Trophoblast cell (in vitro differentiated cells and primary cell): ENCODE results near the gene ARHGAP42.

Experiments used
- DNase-seq, 2 donors: peaks; one replicate each; pipeline ENCODE4 v3.0.0-alpha.2; 2016
- H2AFZ ChIP-seq: 2 replicates; pipeline ENCODE4 v1.6.1; 2013; ENCODE audit warnings: low read length, moderate library complexity, mild to moderate bottlenecking; ENCODE audit not compliant: insufficient read depth, poor library complexity
- H2AK5ac ChIP-seq: 2 replicates; pipeline ENCODE4 v1.6.1; 2013; ENCODE audit warnings: mild to moderate bottlenecking, low read length
- H2BK120ac ChIP-seq: 2 replicates; pipeline ENCODE4 v1.6.1; 2013; ENCODE audit warnings: low read length, mild to moderate bottlenecking, moderate library complexity; ENCODE audit not compliant: insufficient read depth, poor library complexity
- H2BK12ac ChIP-seq: 2 replicates; pipeline ENCODE4 v1.6.1; 2013; ENCODE audit warnings: mild to moderate bottlenecking, low read length, moderate library complexity
- H2BK5ac ChIP-seq: 2 replicates; pipeline ENCODE4 v1.6.1; 2013; ENCODE audit warnings: low read length, low read depth, moderate library complexity, mild to moderate bottlenecking; ENCODE audit not compliant: poor library complexity
- H3K14ac ChIP-seq: 2 replicates; pipeline ENCODE4 v1.6.1; 2013; ENCODE audit warnings: mild to moderate bottlenecking, low read length
- H3K18ac ChIP-seq: 2 replicates; pipeline ENCODE4 v1.6.1; 2013; ENCODE audit warnings: mild to moderate bottlenecking, low read length
- H3K23ac ChIP-seq: 2 replicates; pipeline ENCODE4 v1.6.1; 2013; ENCODE audit warnings: low read length
- H3K27ac ChIP-seq: 2 replicates; pipeline ENCODE4 v1.5.1; 2013; ENCODE audit warnings: low read depth, mild to moderate bottlenecking, inconsistent platforms, low read length, moderate library complexity
- H3K27me3 ChIP-seq: 2 replicates; pipeline ENCODE4 v1.6.1; 2013; ENCODE audit warnings: inconsistent platforms, mild to moderate bottlenecking, low read length, moderate library complexity; ENCODE audit not compliant: insufficient read depth
- H3K36me3 ChIP-seq, 2 experiments: 1 replicate in 1 of 2; 2 replicates in 1 of 2; pipeline ENCODE4 v1.6.1; 2013; ENCODE audit warnings: low read length in 2 of 2, mild to moderate bottlenecking in 2 of 2, moderate library complexity in 1 of 2; ENCODE audit not compliant: insufficient read depth in 2 of 2, control insufficient read depth in 1 of 2
- H3K4ac ChIP-seq: 2 replicates; pipeline ENCODE4 v1.6.1; 2013; ENCODE audit warnings: low read depth, mild to moderate bottlenecking, low read length, moderate library complexity
- H3K4me1 ChIP-seq, 2 experiments: 1 replicate in 1 of 2; 2 replicates in 1 of 2; pipeline ENCODE4 v1.6.1; 2013; ENCODE audit warnings: low read length in 2 of 2, mild to moderate bottlenecking in 2 of 2, moderate library complexity in 1 of 2; ENCODE audit not compliant: insufficient read depth in 2 of 2, control insufficient read depth in 1 of 2
- H3K4me2 ChIP-seq: 2 replicates; pipeline ENCODE4 v1.6.1; 2013; ENCODE audit warnings: inconsistent platforms, mild to moderate bottlenecking, low read length, moderate library complexity
- H3K4me3 ChIP-seq: 2 replicates; pipeline ENCODE4 v1.5.1; 2013; ENCODE audit warnings: mild to moderate bottlenecking, low read depth, low read length, inconsistent platforms
- H3K79me1 ChIP-seq: one replicate; pipeline ENCODE4 v1.6.1; 2013; ENCODE audit warnings: low read length
- H3K79me2 ChIP-seq: 2 replicates; pipeline ENCODE4 v1.6.1; 2013; ENCODE audit warnings: low read length, mild to moderate bottlenecking; ENCODE audit not compliant: control insufficient read depth, insufficient read depth, poor library complexity
- H3K9ac ChIP-seq: 2 replicates; pipeline ENCODE4 v1.6.1; 2013; ENCODE audit warnings: mild to moderate bottlenecking, low read length
- H3K9me3 ChIP-seq: 2 replicates; pipeline ENCODE4 v1.6.1; 2013; ENCODE audit warnings: low read depth, mild to moderate bottlenecking, control low read depth, inconsistent platforms, low read length; ENCODE audit not compliant: insufficient read depth
- H4K12ac ChIP-seq: 2 replicates; pipeline ENCODE4 v1.6.1; 2013; ENCODE audit warnings: low read depth, mild to moderate bottlenecking, low read length, moderate library complexity
- H4K8ac ChIP-seq: 2 replicates; pipeline ENCODE4 v1.6.1; 2013; ENCODE audit warnings: low read depth, mild to moderate bottlenecking, low read length, moderate library complexity
- H4K91ac ChIP-seq: one replicate; pipeline ENCODE4 v1.6.1; 2013; ENCODE audit warnings: low read depth, mild to moderate bottlenecking, low read length, moderate library complexity
- WGBS: extraction: QIAGEN DNeasy Blood & Tissue Kit; methylation state at CpG from one replicate; pipeline ENCODE4 v1.1.7; 2013; ENCODE audit warnings: missing lambda C conversion rate; ENCODE audit not compliant: insufficient read length, insufficient coverage; ENCODE audit errors: extremely low coverage; 5-methylcytosine and 5-hydroxymethylcytosine counted together

The ARHGAP42 gene

DNA sequence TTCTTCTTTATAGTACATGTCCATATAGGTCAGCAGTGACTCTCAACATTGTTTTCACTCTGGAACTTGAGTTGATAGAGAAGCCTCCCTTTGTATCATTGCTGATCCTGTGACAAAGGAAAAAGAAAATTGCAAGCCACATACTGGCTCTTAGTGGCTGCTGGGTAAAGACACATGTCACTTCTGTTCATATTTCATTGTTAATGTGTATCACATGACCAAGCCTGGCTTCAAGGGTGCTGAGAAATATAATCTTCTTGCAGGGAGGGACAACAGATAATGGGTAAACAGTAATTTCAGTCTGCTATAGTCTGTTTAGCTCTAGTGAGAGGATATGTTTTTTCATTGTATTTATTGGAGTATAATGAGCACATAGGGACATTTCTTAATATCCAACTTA lies 269.3 kb downstream of the ARHGAP42 start:
- no peak overlapping the region for H3K23ac ChIP-seq
- H3K14ac ChIP-seq, result no peak overlapping the region
- no peak overlapping the region for H2BK5ac ChIP-seq
- no peak overlapping the region for H3K18ac ChIP-seq
- H4K8ac ChIP-seq, result no peak overlapping the region
- no peak overlapping the region for H3K27ac ChIP-seq
- no peak overlapping the region for H2AK5ac ChIP-seq
- no peak overlapping the region for H2AFZ ChIP-seq
- no peaks in the 10 kb centered on the region for H3K27me3 ChIP-seq
- no peaks in the 10 kb centered on the region for H3K79me2 ChIP-seq
- H3K9me3 ChIP-seq, result no peaks in the 10 kb centered on the region
- H3K9ac ChIP-seq, result no peak overlapping the region
- no peak overlapping the region for H2BK12ac ChIP-seq
- no peak overlapping the region for H4K12ac ChIP-seq
- no peaks in the 10 kb centered on the region for H3K79me1 ChIP-seq
- H2BK120ac ChIP-seq, result no peak overlapping the region
- no peaks in the 10 kb centered on the region for H3K36me3 ChIP-seq
- no peak overlapping the region for H3K4ac ChIP-seq
- H3K4me3 ChIP-seq, result no peak overlapping the region
- no peak overlapping the region for H3K4me2 ChIP-seq
- DNase-seq, result no peak
- H3K4me1 ChIP-seq, result no peaks in the 10 kb centered on the region
- H4K91ac ChIP-seq, result no peak overlapping the region

DNA sequence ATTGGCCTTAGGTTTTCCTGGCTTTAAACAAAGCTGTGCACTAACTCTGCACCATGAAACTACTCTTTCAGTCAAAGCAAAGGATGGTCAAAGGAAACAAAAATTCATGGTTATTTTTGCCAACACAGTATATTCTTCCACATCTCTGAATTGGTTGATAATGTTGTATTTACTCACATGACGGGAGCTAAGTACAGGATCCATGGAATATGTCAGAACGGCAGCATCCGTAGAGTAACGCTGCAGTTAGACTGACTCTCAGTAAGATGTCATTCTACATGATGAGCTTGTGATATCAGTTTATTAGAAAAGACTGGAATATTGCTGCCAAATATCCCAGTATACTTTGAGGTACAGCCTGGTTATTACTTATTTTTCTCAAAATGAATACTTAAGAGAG lies 270.4 kb downstream of the ARHGAP42 start:
- H3K79me1 ChIP-seq, result no peaks in the 10 kb centered on the region
- no peak overlapping the region for H2AK5ac ChIP-seq
- no peak overlapping the region for H3K9ac ChIP-seq
- H3K36me3 ChIP-seq, result no peaks in the 10 kb centered on the region
- H3K4me1 ChIP-seq, result no peaks in the 10 kb centered on the region
- H2BK120ac ChIP-seq, result no peak overlapping the region
- H3K79me2 ChIP-seq, result no peaks in the 10 kb centered on the region
- no peak overlapping the region for H3K4me3 ChIP-seq
- H4K12ac ChIP-seq, result no peak overlapping the region
- H3K27ac ChIP-seq, result no peak overlapping the region
- no peak overlapping the region for H3K4me2 ChIP-seq
- no peak overlapping the region for H4K8ac ChIP-seq
- no peak overlapping the region for H2BK5ac ChIP-seq
- no peak overlapping the region for H3K4ac ChIP-seq
- no peaks in the 10 kb centered on the region for H3K27me3 ChIP-seq
- DNase-seq, result no peak
- H3K9me3 ChIP-seq, result no peaks in the 10 kb centered on the region
- no peak overlapping the region for H2BK12ac ChIP-seq
- H3K23ac ChIP-seq, result no peak overlapping the region
- H3K14ac ChIP-seq, result no peak overlapping the region
- no peak overlapping the region for H3K18ac ChIP-seq
- H2AFZ ChIP-seq, result no peak overlapping the region
- no peak overlapping the region for H4K91ac ChIP-seq
- WGBS, result no CpG with 5 or more reads among the region's 4 CpGs

DNA sequence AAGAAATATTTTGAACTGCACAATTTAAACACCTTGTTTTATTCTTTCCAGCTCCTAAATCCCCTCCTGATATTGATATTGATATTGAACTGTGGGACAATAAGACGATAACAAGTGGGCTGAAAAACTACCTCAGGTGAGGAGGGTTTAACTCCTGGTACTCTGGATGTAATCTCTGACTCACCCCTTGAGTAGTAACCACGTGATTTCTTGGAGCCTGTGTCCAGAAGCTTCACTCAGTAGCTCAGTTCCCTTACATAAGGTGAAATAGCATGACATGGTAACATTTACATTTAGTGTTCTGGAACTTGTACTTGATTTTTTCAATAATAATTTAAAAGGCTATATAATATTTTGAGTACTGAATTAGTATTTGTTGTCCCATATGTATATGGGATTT lies 274.5 kb downstream of the ARHGAP42 start:
- DNase-seq, result no peak
- Histone ChIP-seq H4K12ac (no peak overlapping the region), H2BK12ac (no peak overlapping the region), H2BK120ac (no peak overlapping the region), H3K36me3 (peaks cover 0 to 1% of the 10 kb centered on the region in 2 experiments), H3K4me2 (no peak overlapping the region), H4K91ac (no peak overlapping the region), H3K9ac (no peak overlapping the region), H4K8ac (no peak overlapping the region), H3K18ac (no peak overlapping the region), H3K79me1 (no peaks in the 10 kb centered on the region), H3K23ac (no peak overlapping the region), H3K4me3 (no peak overlapping the region), H2BK5ac (no peak overlapping the region), H3K4me1 (no peaks in the 10 kb centered on the region), H2AFZ (no peak overlapping the region), H3K14ac (no peak overlapping the region), H2AK5ac (no peak overlapping the region), H3K79me2 (no peaks in the 10 kb centered on the region), H3K27ac (no peak overlapping the region), H3K4ac (no peak overlapping the region), H3K9me3 (no peaks in the 10 kb centered on the region), H3K27me3 (no peaks in the 10 kb centered on the region)
- no CpG with 5 or more reads among the region's 2 CpGs for WGBS

DNA sequence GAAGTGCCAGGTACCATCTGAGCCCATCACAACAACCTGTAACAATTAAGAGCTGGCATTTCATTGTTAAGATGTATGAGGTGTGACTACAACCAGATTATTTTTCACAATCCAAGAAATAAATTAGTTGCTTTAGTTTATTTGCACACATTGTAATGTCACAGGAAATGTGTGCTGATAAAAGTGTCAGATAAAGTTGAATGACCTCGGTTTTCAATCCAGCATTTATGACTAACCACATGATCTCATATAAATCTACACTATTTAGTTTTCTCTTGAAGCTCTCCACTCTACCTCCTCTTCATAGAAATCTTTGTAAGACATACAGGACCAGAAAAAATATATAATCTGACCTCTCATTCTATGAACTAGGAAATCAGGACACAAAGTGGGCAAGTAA lies 276.3 kb downstream of the ARHGAP42 start:
- H2BK120ac ChIP-seq, result no peak overlapping the region
- H3K27ac ChIP-seq, result no peak overlapping the region
- no peak overlapping the region for H3K9ac ChIP-seq
- H3K4me1 ChIP-seq, result no peaks in the 10 kb centered on the region
- H3K9me3 ChIP-seq, result no peaks in the 10 kb centered on the region
- no peak overlapping the region for H4K8ac ChIP-seq
- H3K27me3 ChIP-seq, result no peaks in the 10 kb centered on the region
- no peak overlapping the region for H3K14ac ChIP-seq
- H3K79me1 ChIP-seq, result no peaks in the 10 kb centered on the region
- no peak overlapping the region for H3K18ac ChIP-seq
- H2AK5ac ChIP-seq, result no peak overlapping the region
- H2BK5ac ChIP-seq, result no peak overlapping the region
- no peak overlapping the region for H3K4me3 ChIP-seq
- H3K4me2 ChIP-seq, result no peak overlapping the region
- H3K23ac ChIP-seq, result no peak overlapping the region
- no peak overlapping the region for H4K91ac ChIP-seq
- H2AFZ ChIP-seq, result no peak overlapping the region
- H2BK12ac ChIP-seq, result no peak overlapping the region
- no peaks in the 10 kb centered on the region for H3K79me2 ChIP-seq
- H3K36me3 ChIP-seq, result peaks cover 1 to 3% of the 10 kb centered on the region in 2 experiments
- DNase-seq, result no peak
- H4K12ac ChIP-seq, result no peak overlapping the region
- WGBS, result no CpG with 5 or more reads among the region's 1 CpG
- H3K4ac ChIP-seq, result no peak overlapping the region
